ENCODE measurements around the gene MAP2K5. TPM values are rescaled to one million over a fixed set of nuclear protein-coding genes. Genes with fewer than 3 reads are reported as not detected.

Gene MAP2K5
- total and polyA plus RNA-seq, 2 donors from 2014 or later, result 14.1 to 18.6 TPM

- Histone ChIP-seq H3K36me3 (ENCODE audit: control insufficient read depth in 2 of 3, insufficient read depth in 3 of 3, low read length in 3 of 3) (no peaks in the 10 kb centered on the region), H3K27ac (ENCODE audit: low read depth in 2 of 2, low read length in 2 of 2) (no peak overlapping the region), H3K9me3 (ENCODE audit: control insufficient read depth in 2 of 3, insufficient read depth in 1 of 3, low read length in 3 of 3) (no peaks in the 10 kb centered on the region), H3K4me3 (ENCODE audit: low read length in 3 of 3) (peak overlapping the region; percentile 25 to 59 (median 37)), H3K4me1 (ENCODE audit: control insufficient read depth in 2 of 3, insufficient read depth in 2 of 3, low read depth in 1 of 3, low read length in 3 of 3) (peaks cover 0 to 24% (median 19%) of the 10 kb centered on the region in 3 donors), H3K27me3 (ENCODE audit: control insufficient read depth, insufficient read depth, low read length) (peaks cover 38% of the 10 kb centered on the region), H3K9ac (ENCODE audit: low read length in 3 of 3) (no peak overlapping the region)
- TF ChIP-seq, protein P1, sequence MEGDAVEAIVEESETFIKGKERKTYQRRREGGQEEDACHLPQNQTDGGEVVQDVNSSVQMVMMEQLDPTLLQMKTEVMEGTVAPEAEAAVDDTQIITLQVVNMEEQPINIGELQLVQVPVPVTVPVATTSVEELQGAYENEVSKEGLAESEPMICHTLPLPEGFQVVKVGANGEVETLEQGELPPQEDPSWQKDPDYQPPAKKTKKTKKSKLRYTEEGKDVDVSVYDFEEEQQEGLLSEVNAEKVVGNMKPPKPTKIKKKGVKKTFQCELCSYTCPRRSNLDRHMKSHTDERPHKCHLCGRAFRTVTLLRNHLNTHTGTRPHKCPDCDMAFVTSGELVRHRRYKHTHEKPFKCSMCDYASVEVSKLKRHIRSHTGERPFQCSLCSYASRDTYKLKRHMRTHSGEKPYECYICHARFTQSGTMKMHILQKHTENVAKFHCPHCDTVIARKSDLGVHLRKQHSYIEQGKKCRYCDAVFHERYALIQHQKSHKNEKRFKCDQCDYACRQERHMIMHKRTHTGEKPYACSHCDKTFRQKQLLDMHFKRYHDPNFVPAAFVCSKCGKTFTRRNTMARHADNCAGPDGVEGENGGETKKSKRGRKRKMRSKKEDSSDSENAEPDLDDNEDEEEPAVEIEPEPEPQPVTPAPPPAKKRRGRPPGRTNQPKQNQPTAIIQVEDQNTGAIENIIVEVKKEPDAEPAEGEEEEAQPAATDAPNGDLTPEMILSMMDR (IDR thresholded peaks at IDR 0.05; ENCODE audit: borderline replicate concordance, extremely low read depth, insufficient read depth), result no peak
- DNase-seq, result peak in 4 of 5 donors; percentile 52 to 78 (median 71)
- intact Hi-C loops (cut with DNase I), result loop anchor here (10.0 kb wide), 1 partner anchor 370 kb away; no protein-coding TSS in a partner anchor
- FAIRE-seq, result no peak
Observed at GRCh38 chr15:67834581-67835296, 292.2 kb downstream of the MAP2K5 start.

- H3K27ac ChIP-seq (ENCODE audit: low read depth in 2 of 2, low read length in 2 of 2), result no peak overlapping the region
- H3K4me3 ChIP-seq (ENCODE audit: low read length in 3 of 3), result peak overlapping the region; percentile 37 to 59 (median 40)
- TF ChIP-seq, protein P1 (IDR thresholded peaks at IDR 0.05; ENCODE audit: borderline replicate concordance, extremely low read depth, insufficient read depth), result no peak
- H3K27me3 ChIP-seq (ENCODE audit: control insufficient read depth, insufficient read depth, low read length), result peaks cover 34% of the 10 kb centered on the region
- intact Hi-C loops (cut with DNase I), result loop anchor here (10.0 kb wide), 1 partner anchor 371 kb away; no protein-coding TSS in a partner anchor
- no peak for FAIRE-seq
- H3K9me3 ChIP-seq (ENCODE audit: control insufficient read depth in 2 of 3, insufficient read depth in 1 of 3, low read length in 3 of 3), result no peaks in the 10 kb centered on the region
- H3K9ac ChIP-seq (ENCODE audit: low read length in 3 of 3), result peak overlapping the region in 1 of 3 donors; percentile 26
- peak in 4 of 5 donors; percentile 30 to 79 (median 59) for DNase-seq
- no peaks in the 10 kb centered on the region for H3K36me3 ChIP-seq (ENCODE audit: control insufficient read depth in 2 of 3, insufficient read depth in 3 of 3, low read length in 3 of 3)
- peaks cover 0 to 24% (median 19%) of the 10 kb centered on the region in 3 donors for H3K4me1 ChIP-seq (ENCODE audit: control insufficient read depth in 2 of 3, insufficient read depth in 2 of 3, low read depth in 1 of 3, low read length in 3 of 3)
Observed at GRCh38 chr15:67835297-67836133, 293.0 kb downstream of the MAP2K5 start.

- peaks cover 0 to 27% (median 19%) of the 10 kb centered on the region in 3 donors for H3K4me1 ChIP-seq (ENCODE audit: control insufficient read depth in 2 of 3, insufficient read depth in 2 of 3, low read depth in 1 of 3, low read length in 3 of 3)
Observed at GRCh38 chr15:67836134-67836455, 293.6 kb downstream of the MAP2K5 start.

More at GRCh38 chr15:67836134-67836455, 293.6 kb downstream of the MAP2K5 start:
- Histone ChIP-seq H3K27me3 (ENCODE audit: control insufficient read depth, insufficient read depth, low read length) (peaks cover 28% of the 10 kb centered on the region), H3K36me3 (ENCODE audit: control insufficient read depth in 2 of 3, insufficient read depth in 3 of 3, low read length in 3 of 3) (no peaks in the 10 kb centered on the region), H3K4me3 (ENCODE audit: low read length in 3 of 3) (peak overlapping the region in 2 of 3 donors; percentile 40 to 59), H3K27ac (ENCODE audit: low read depth in 2 of 2, low read length in 2 of 2) (no peak overlapping the region), H3K9ac (ENCODE audit: low read length in 3 of 3) (peak overlapping the region in 2 of 3 donors; percentile 24 to 26), H3K9me3 (ENCODE audit: control insufficient read depth in 2 of 3, insufficient read depth in 1 of 3, low read length in 3 of 3) (no peaks in the 10 kb centered on the region)
- TF ChIP-seq, protein P1 (IDR thresholded peaks at IDR 0.05; ENCODE audit: borderline replicate concordance, extremely low read depth, insufficient read depth), result no peak
- no peak for FAIRE-seq
- peak in 2 of 5 donors; percentile 14 to 60 for DNase-seq
- intact Hi-C loops (cut with DNase I), result loop anchor here (10.0 kb wide), 1 partner anchor 371 kb away; no protein-coding TSS in a partner anchor
